K562 treated with DMSO at 1 percent for 12 hours (cell line): ENCODE data around the gene DLL4. TPM values are rescaled to one million over a fixed set of nuclear protein-coding genes. Genes with fewer than 3 reads are reported as not detected.

Source experiments
- total RNA-seq: library from RNA; unstranded; fragments of 300-600 nt; gene quantifications from 2 replicates; pipeline ENCODE4 v1.2.3, GENCODE V29; 2022; ENCODE audit not compliant: insufficient read depth

The DLL4 gene
- 0.38 and 1.3 TPM in 2 replicates for total RNA-seq

GRCh38 chr15:40928821-40929659 is at the start of gene DLL4:
Gene DLL4, plus strand, starts transcription at chr15:40929340. Its CDS starts 329 bp downstream, at chr15:40929669.

GRCh38 chr15:40893733-40894680 is 35.1 kb upstream of the DLL4 start, which contains the start of gene VPS18:
Gene VPS18, plus strand, starts transcription at chr15:40894450. Its CDS starts 319 bp downstream, at chr15:40894769.

GRCh38 chr15:40952901-40953712 is 24.0 kb downstream of the DLL4 start, which contains the start of gene CHAC1:
Gene CHAC1, plus strand, starts transcription at chr15:40953471. Its CDS starts 113 bp downstream, at chr15:40953584.

Other genes with a start within 250 kb of the DLL4 start
- 35.0 and 55.7 TPM in 2 replicates for gene RAD51, start 234.2 kb upstream of the DLL4 start, total RNA-seq
- gene RMDN3, start 174.1 kb upstream of the DLL4 start, total RNA-seq, result 32.0 and 38.7 TPM in 2 replicates
- 100 and 135 TPM in 2 replicates for gene GCHFR, start 165.3 kb upstream of the DLL4 start, total RNA-seq
- gene C15orf62, start 159.4 kb upstream of the DLL4 start, total RNA-seq, result 3.7 and 6.8 TPM in 2 replicates
- 42.3 and 55.5 TPM in 2 replicates for gene ZFYVE19, start 122.3 kb upstream of the DLL4 start, total RNA-seq
- 10.8 and 14.9 TPM in 2 replicates for gene DNAJC17, start 121.9 kb upstream of the DLL4 start, total RNA-seq
- not detected in 2 replicates for gene PPP1R14D, start 100.6 kb upstream of the DLL4 start, total RNA-seq
- gene SPINT1, start 85.3 kb upstream of the DLL4 start, total RNA-seq, result 5.1 and 9.3 TPM in 2 replicates
- 1.2 and 1.6 TPM in 2 replicates for gene RHOV, start 55.1 kb upstream of the DLL4 start, total RNA-seq
- gene VPS18, start 34.9 kb upstream of the DLL4 start, total RNA-seq, result 29.8 and 37.0 TPM in 2 replicates
- gene CHAC1, start 24.1 kb downstream of the DLL4 start, total RNA-seq, result 62.3 and 70.1 TPM in 2 replicates
- 3.8 and 11.0 TPM in 2 replicates for gene INO80, start 186.9 kb downstream of the DLL4 start, total RNA-seq